ENCODE results near the gene SRF. TPM values are rescaled to one million over a fixed set of nuclear protein-coding genes. Genes with fewer than 3 reads are reported as not detected.

Gene SRF
- total RNA-seq, 2 experiments from 2014 or later: 45.0 to 53.2 TPM

GRCh38 chr6:43219119-43219518, 48.0 kb downstream of the SRF start:
- H3K27ac Mint-ChIP-seq: no peak overlapping the region
- DNase-seq (no peak), ATAC-seq (no peak)
- peaks cover 13% of the 10 kb centered on the region for H3K4me1 Mint-ChIP-seq
- no peak overlapping the region for H3K4me3 Mint-ChIP-seq
- no peaks in the 10 kb centered on the region for H3K27me3 Mint-ChIP-seq
- CTCF ChIA-PET: interaction anchor here (1.6 kb wide), 1 partner anchor 10 kb away, joined by 6 read pairs; the partner anchor contains the start of gene DNPH1
- H3K9me3 Mint-ChIP-seq (ENCODE audit: low read depth): no peaks in the 10 kb centered on the region
- H3K36me3 Mint-ChIP-seq: peaks cover 14% of the 10 kb centered on the region

- Mint-ChIP-seq H3K4me1 (peaks cover 19% of the 10 kb centered on the region), H3K36me3 (peaks cover 17% of the 10 kb centered on the region), H3K27me3 (no peaks in the 10 kb centered on the region), H3K9me3 (ENCODE audit: low read depth) (no peaks in the 10 kb centered on the region), H3K27ac (no peak overlapping the region), H3K4me3 (no peak overlapping the region)
- ATAC-seq: no peak
- no peak for DNase-seq
- CTCF ChIA-PET: interaction anchor here (1.6 to 1.7 kb wide), 2 partner anchors 9 to 10 kb away, joined by 6 to 13 read pairs; partner anchors contain the start of gene DNPH1
Observed at GRCh38 chr6:43219814-43220213, 48.7 kb downstream of the SRF start.

- CTCF ChIA-PET: interaction anchor here (0.9 to 1.7 kb wide), 3 partner anchors 10 to 165 kb away, joined by 3 to 13 read pairs (median 3); partner anchors contain the start of gene DNPH1
- peaks cover 17% of the 10 kb centered on the region for H3K36me3 Mint-ChIP-seq
Observed at GRCh38 chr6:43220439-43220951, 49.4 kb downstream of the SRF start.

GRCh38 chr6:43221046-43221972, 50.2 kb downstream of the SRF start:
- Mint-ChIP-seq H3K27ac (peak overlapping the region; percentile 48), H3K4me3 (no peak overlapping the region), H3K36me3 (peaks cover 17% of the 10 kb centered on the region), H3K9me3 (ENCODE audit: low read depth) (no peaks in the 10 kb centered on the region), H3K4me1 (peaks cover 31% of the 10 kb centered on the region), H3K27me3 (no peaks in the 10 kb centered on the region)
- DNase-seq: no peak
- CTCF ChIA-PET: interaction anchor here (0.9 to 1.7 kb wide), 4 partner anchors 9 to 166 kb away, joined by 3 to 13 read pairs (median 3); partner anchors contain the start of gene DNPH1
- no peak for ATAC-seq

More at GRCh38 chr6:43220439-43220951, 49.4 kb downstream of the SRF start:
- Mint-ChIP-seq H3K9me3 (ENCODE audit: low read depth) (no peaks in the 10 kb centered on the region), H3K27ac (no peak overlapping the region), H3K27me3 (no peaks in the 10 kb centered on the region), H3K4me1 (peaks cover 23% of the 10 kb centered on the region), H3K4me3 (no peak overlapping the region)
- DNase-seq: no peak
- no peak for ATAC-seq

GRCh38 chr6:43222418-43223059, 51.5 kb downstream of the SRF start:
- no peak overlapping the region for H3K4me3 Mint-ChIP-seq
- CTCF ChIA-PET: interaction anchor here (1.4 kb wide), 1 partner anchor 16 kb away, joined by 3 read pairs; no protein-coding TSS in a partner anchor
- peaks cover 36% of the 10 kb centered on the region for H3K4me1 Mint-ChIP-seq
- no peak for DNase-seq
- H3K9me3 Mint-ChIP-seq (ENCODE audit: low read depth): no peaks in the 10 kb centered on the region
- H3K27me3 Mint-ChIP-seq: no peaks in the 10 kb centered on the region
- no peak for ATAC-seq
- peak overlapping the region; percentile 98 for H3K27ac Mint-ChIP-seq
- peaks cover 18% of the 10 kb centered on the region for H3K36me3 Mint-ChIP-seq

- Mint-ChIP-seq H3K9me3 (ENCODE audit: low read depth) (no peaks in the 10 kb centered on the region), H3K4me1 (peaks cover 42% of the 10 kb centered on the region), H3K27ac (peak overlapping the region; percentile 98), H3K4me3 (no peak overlapping the region), H3K27me3 (no peaks in the 10 kb centered on the region), H3K36me3 (peaks cover 18% of the 10 kb centered on the region)
- DNase-seq (no peak), ATAC-seq (no peak)
- CTCF ChIA-PET: interaction anchor here (1.2 to 2.1 kb wide), 4 partner anchors 15 to 51 kb away, joined by 3 to 11 read pairs (median 4); no protein-coding TSS in a partner anchor
Observed at GRCh38 chr6:43223175-43223574, 52.1 kb downstream of the SRF start.

GRCh38 chr6:43226192-43226851, 55.3 kb downstream of the SRF start:
- Mint-ChIP-seq H3K27me3 (peaks cover 2% of the 10 kb centered on the region), H3K27ac (peak overlapping the region; percentile 26), H3K36me3 (peaks cover 15% of the 10 kb centered on the region), H3K4me1 (peaks cover 56% of the 10 kb centered on the region), H3K4me3 (no peak overlapping the region), H3K9me3 (ENCODE audit: low read depth) (no peaks in the 10 kb centered on the region)
- DNase-seq (no peak), ATAC-seq (no peak)
- CTCF ChIA-PET: interaction anchor here (0.7 to 2.4 kb wide), 5 partner anchors 38 to 280 kb away, joined by 3 to 9 read pairs (median 4); partner anchors contain the start of gene CUL9

- peaks cover 12% of the 10 kb centered on the region for H3K27me3 Mint-ChIP-seq
- peaks cover 7% of the 10 kb centered on the region for H3K36me3 Mint-ChIP-seq
- H3K4me3 Mint-ChIP-seq: peak within 1 kb of the TSS; percentile 84
- CTCF ChIA-PET: interaction anchor here (0.6 to 3.6 kb wide), 45 partner anchors 9 to 400 kb away, joined by 3 to 30 read pairs (median 4); partner anchors contain the start of genes CNPY3, CUL7, CUL9 and GTPBP2
- peaks cover 43% of the 10 kb centered on the region for H3K4me1 Mint-ChIP-seq
- ATAC-seq: peak; percentile 92
- H3K27ac Mint-ChIP-seq: peak within 1 kb of the TSS; percentile 85
- H3K9me3 Mint-ChIP-seq (ENCODE audit: low read depth): no peaks in the 10 kb centered on the region
- peak; percentile 81 for DNase-seq
Observed at GRCh38 chr6:43228951-43229802, 58.1 kb downstream of the SRF start, which contains the start of gene DNPH1. Gene DNPH1 (minus strand): TSS chr6:43229481. CDS start chr6:43229456, 25 bp downstream.

- no peak for DNase-seq
- peaks cover 12% of the 10 kb centered on the region for H3K27me3 Mint-ChIP-seq
- peak overlapping the region; percentile 84 for H3K4me3 Mint-ChIP-seq
- CTCF ChIA-PET: interaction anchor here (1.0 to 3.6 kb wide), 23 partner anchors 8 to 287 kb away, joined by 3 to 30 read pairs (median 6); partner anchors contain the start of genes CUL7, POLR1C, SRF and TTBK1
- H3K9me3 Mint-ChIP-seq (ENCODE audit: low read depth): no peaks in the 10 kb centered on the region
- H3K4me1 Mint-ChIP-seq: peaks cover 37% of the 10 kb centered on the region
- H3K27ac Mint-ChIP-seq: peak overlapping the region; percentile 75
- no peak for ATAC-seq
- H3K36me3 Mint-ChIP-seq: peaks cover 4% of the 10 kb centered on the region
Observed at GRCh38 chr6:43229803-43230620, 58.9 kb downstream of the SRF start.

GRCh38 chr6:43231053-43231452, 60.0 kb downstream of the SRF start:
- Mint-ChIP-seq H3K9me3 (ENCODE audit: low read depth) (no peaks in the 10 kb centered on the region), H3K4me1 (peaks cover 28% of the 10 kb centered on the region), H3K36me3 (peaks cover 4% of the 10 kb centered on the region), H3K27me3 (peaks cover 12% of the 10 kb centered on the region), H3K4me3 (no peak overlapping the region), H3K27ac (no peak overlapping the region)
- DNase-seq: no peak
- CTCF ChIA-PET: interaction anchor here (1.2 to 3.0 kb wide), 3 partner anchors 11 to 56 kb away, joined by 3 to 30 read pairs (median 13); partner anchors contain the start of gene TTBK1
- no peak for ATAC-seq
